Measurements from ENCODE around the gene KLF17. TPM values are rescaled to one million over a fixed set of nuclear protein-coding genes. Genes with fewer than 3 reads are reported as not detected.

Gene KLF17
- total RNA-seq, 1 donor from 2014 or later = not detected

Small RNAs within 50 kb of the gene (small RNA-seq; reads per million reads assigned to genes)
- gene AL035417.1 (not detected), gene OOSP1P1 (not detected), gene RF00019 (not detected), gene RN7SL479P (not detected)

Other genes starting within 250 kb of the KLF17 start
- gene ARTN, start 185.0 kb upstream of the KLF17 start, total RNA-seq (ENCODE audit: low replicate concordance) = 2.9 and 4.1 TPM in 2 replicates
- gene IPO13, start 171.9 kb upstream of the KLF17 start, total RNA-seq (ENCODE audit: low replicate concordance) = 7.2 and 13.2 TPM in 2 replicates
- 9.5 and 20.0 TPM in 2 replicates for gene DPH2, start 148.8 kb upstream of the KLF17 start, total RNA-seq (ENCODE audit: low replicate concordance)
- gene ATP6V0B, start 143.9 kb upstream of the KLF17 start, total RNA-seq (ENCODE audit: low replicate concordance) = 39.2 and 71.2 TPM in 2 replicates
- 23.7 and 96.3 TPM in 2 replicates for gene B4GALT2, start 139.6 kb upstream of the KLF17 start, total RNA-seq (ENCODE audit: low replicate concordance)
- gene CCDC24, start 127.2 kb upstream of the KLF17 start, total RNA-seq (ENCODE audit: low replicate concordance) = 3.3 and 13.5 TPM in 2 replicates
- gene SLC6A9, start 87.4 kb upstream of the KLF17 start, total RNA-seq (ENCODE audit: low replicate concordance) = 1.4 and 5.6 TPM in 2 replicates
- gene KLF18, start 22.8 kb downstream of the KLF17 start, total RNA-seq (ENCODE audit: low replicate concordance) = not detected in 2 replicates
- gene DMAP1, start 94.7 kb downstream of the KLF17 start, total RNA-seq (ENCODE audit: low replicate concordance) = 22.3 and 29.8 TPM in 2 replicates
- gene ERI3, start 236.4 kb downstream of the KLF17 start, total RNA-seq (ENCODE audit: low replicate concordance) = 31.0 and 68.3 TPM in 2 replicates